HG02678 (cell line): ENCODE measurements around the gene HOXA2.

Source experiments
- ATAC-seq: cut with Tn5 transposase; IDR thresholded peaks from one replicate; pipeline ENCODE4 v1.9.1; 2021; ENCODE audit warnings: mild to moderate bottlenecking, moderate library complexity; ENCODE audit not compliant: unreplicated experiment

The HOXA2 gene

GRCh38 chr7:27083646-27084045 lies 18.8 kb downstream of the HOXA2 start:
- ATAC-seq = no peak

- ATAC-seq = no peak
These were observed 20.3 kb downstream of the HOXA2 start for GRCh38 chr7:27082171-27082570.

DNA sequence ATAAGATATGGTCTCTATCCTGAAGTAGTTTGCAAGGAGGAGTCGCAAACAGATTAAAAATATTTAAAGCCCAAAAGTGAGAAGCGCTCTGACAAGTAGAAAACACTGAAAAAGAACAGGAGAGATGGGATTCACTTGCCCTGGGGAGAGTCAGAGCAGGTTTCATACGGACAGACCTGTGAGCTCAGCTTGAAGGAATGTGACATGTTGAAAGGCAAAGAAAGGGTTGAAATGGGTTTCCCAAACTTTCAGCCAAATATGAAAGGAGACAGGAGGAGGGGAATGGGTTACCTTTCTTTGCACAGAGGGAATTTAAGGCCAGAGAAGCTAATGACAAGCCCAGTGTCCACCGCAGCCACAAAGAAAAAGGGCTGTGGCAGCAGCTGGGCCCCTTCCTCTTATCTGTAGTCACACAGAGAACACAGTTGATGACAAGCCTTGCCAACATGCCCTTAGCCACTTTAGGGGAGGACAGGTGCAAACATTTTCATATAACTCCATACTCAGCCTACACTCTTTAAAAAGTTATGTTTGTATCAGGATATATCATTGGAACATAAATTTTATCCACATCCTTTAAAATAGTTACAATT lies 21.5 kb downstream of the HOXA2 start:
- no peak for ATAC-seq

DNA sequence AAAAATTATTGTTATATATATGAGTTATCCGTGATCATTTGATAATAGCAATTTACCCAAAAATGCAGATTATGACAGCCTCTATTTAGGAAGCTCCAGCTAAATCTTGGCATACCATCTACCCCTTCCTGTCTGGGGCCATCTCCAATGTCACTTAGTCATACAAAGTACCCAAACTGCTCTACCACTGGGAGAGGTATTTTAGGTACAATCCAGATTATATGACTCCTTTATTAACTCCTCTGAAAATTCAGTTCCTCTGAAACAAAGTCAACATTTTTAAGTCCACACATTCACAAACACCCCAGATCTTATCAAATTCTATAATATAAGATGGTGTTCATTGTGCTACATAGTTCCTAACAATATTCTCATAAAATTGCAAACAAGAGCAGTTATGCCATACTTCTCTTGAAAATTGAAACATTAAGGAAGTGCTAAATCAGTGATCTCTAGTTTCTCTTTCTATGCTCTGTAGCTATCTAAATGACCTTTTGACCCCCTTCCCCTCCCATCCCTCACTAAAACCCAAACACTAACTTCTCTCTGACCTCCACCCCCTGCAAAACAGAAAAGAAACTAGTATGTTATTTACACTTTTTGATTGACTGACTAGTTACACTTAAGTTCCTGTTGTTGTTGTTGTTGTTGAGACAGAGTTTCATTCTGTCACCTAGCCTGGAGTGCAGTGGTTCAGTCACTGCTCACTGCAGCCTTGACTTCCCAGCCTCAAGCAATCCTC lies 23.1 kb downstream of the HOXA2 start:
- no peak for ATAC-seq

GRCh38 chr7:27078616-27079233 lies 23.8 kb downstream of the HOXA2 start:
- no peak for ATAC-seq

DNA sequence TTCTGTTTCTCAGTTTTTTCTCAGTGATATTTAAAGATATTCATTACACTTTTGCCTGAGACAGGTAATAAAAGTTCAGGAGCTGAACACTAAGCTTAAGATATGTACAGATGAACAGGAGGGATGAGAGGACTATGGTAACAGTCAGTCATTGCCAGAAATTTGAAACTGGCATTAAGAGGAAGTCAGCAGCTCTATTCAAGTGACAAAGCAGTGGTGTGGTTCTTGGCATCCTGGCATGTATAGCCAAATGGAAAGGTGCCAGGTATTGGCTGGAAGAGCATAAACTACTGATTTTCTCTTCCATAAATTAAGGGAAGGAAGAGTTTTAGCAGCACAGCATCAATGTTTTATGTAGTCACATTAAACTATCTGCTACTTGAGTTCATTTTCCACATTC lies 29.4 kb downstream of the HOXA2 start:
- no peak for ATAC-seq

DNA sequence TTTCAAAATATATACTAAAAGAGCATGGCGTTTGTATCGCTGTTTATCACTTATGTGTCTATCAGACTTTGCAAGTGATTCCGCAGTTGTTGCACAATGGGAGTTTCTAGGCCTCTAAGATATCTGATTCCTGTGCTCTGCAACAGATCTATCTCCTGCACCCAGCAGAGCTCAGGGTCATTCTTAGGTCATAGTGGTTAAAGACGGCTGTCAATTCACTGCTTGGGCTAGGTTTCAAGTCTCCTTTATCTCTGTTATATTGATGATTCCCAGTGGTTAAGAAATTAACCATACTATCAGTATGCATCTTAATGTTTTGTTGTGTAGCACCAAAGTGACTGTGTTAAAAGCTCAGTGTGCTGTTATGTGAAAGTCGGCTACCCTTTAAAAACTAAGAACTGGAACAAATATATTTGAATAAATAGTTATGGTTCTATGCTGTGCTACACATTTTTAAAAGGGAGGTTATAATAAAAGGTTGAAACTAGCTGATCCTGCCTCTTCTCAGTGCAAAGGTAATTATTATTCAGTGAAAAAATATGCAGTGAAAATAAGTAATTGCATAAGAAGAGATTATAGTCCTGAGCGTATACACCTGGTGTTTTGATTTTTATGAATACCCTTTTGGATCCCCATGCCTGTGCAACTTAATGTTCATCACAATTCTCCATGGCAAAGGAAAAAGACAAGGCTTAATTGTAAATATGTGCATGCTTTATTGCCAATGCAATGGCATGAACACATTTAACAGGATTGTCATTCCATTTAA lies 30.7 kb downstream of the HOXA2 start:
- no peak for ATAC-seq

DNA sequence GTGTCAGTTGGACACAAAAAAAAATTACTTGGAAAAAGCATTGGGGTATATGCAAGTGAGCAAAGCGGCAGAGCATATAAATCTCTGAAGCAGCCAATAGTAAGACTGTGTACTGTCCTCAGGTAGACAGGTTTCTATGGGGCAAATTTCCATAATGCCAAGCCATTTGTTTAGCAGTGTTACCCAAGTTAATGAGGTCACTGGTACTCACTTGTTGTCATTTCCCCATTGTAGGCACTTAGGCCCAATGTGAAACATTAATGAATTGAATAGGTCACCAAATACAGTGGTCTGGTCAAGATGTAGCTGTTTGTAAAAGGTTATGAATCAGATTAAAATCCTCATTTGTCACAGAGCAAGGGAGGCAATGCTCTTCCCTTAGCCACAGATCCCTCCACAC lies 34.2 kb downstream of the HOXA2 start:
- ATAC-seq = no peak

GRCh38 chr7:27066148-27066547 lies 36.3 kb downstream of the HOXA2 start:
- ATAC-seq = no peak

DNA sequence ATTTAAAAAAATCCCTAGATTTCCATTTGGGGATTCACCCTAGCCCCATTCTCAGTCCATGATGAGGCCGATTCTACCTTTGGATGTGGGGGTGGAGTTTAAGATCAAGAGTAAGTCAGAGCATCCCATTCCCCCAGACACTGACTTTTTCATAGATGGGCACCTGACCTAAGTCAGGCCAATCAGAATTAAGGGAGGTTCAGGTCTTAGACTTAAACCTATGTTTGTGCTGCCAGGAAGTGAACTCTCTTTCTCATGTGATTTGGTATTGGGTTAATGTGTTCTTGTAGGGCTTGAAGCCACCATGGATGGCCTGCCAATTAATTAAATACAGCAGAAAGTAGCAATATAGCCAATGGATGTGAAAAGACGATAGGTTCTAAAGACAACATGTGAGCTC lies 36.8 kb downstream of the HOXA2 start:
- ATAC-seq = no peak

DNA sequence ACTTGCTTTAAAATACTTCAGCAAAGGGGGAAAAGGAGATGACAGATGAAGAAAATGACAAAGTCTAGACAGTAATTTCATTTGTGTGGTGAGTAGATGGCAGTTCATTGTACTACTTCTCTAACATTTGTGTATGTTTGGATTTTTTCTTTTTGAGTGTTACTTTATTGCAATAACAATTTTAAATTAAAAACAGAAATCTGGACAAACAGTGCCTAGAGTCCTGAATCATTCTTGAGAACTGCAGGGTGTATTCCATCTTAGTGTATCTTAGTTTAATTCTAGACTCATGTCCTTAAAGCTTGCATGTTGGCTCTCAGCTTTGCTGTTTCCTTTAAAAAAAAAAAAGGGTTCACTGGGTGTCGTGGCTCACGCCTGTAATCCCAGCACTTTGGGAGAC lies 37.8 kb downstream of the HOXA2 start:
- ATAC-seq = no peak

DNA sequence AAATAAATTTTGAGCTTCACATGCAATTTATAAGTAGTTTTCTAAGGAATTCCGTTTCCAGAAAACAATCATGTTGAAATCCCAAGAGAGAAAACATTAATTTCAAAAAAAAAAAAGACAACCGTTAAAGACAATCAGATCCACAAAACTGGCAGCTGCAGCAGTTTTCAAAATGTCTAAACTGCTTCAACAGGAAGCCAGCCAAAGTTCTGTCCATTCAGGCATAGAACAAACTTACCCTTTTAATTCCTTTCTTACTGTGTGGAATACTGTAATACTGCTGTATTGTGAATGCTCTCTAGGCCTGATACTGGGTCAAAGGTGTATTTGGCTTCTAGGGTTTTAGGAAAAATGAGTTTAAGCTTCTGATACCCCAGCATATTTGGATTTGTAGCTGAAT lies 38.3 kb downstream of the HOXA2 start:
- no peak for ATAC-seq

DNA sequence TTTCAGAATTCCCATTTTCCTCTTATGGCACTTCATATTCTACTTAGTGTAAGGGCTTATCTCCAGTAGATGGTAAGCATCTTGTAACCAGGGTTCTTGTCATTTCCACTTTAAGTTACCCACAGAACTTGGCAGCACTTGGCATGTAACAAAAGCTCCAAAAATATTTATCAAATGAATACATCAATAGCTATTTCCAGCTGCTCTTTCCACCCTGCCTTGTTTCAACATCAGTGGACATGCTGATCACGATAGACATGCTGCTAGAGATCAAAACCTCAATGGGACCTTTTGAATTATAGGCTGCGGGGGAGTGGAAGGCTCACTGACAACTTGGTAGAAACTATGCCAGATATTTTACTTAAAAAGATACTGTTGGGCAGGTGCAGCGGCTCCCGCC lies 39.5 kb downstream of the HOXA2 start:
- no peak for ATAC-seq

DNA sequence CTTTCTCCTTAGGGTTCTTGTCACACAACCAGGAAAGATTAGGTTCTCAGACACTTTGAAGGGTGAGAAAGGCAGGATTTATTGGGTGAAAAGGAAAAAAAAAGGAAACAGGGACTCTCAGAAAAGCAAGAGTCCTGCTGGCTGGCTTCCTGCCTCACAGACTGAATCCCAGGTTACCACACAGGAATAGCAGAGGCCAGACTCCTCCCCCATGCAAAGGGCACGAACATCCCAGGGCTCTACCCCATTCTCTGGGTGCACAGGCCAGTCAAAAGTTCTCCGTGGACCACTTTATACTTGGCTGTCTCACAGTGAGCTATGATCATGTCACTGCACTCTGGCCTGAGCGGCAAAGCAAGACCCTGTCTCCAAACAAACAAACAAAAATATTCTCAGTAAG lies 49.3 kb downstream of the HOXA2 start:
- no peak for ATAC-seq

- no peak for ATAC-seq
These were observed 51.0 kb downstream of the HOXA2 start for GRCh38 chr7:27051451-27051850.
